Measurements from ENCODE around the gene ERF.

- TF ChIP-seq ZNF274 (IDR thresholded peaks at IDR 0.05; ENCODE audit: low read depth, low read length) (no peak), SUZ12 (IDR thresholded peaks at IDR 0.05; ENCODE audit: extremely low read depth, insufficient read depth, insufficient read length) (no peak), YY1 (IDR thresholded peaks at IDR 0.05; ENCODE audit: insufficient read depth, insufficient read length) (no peak)
These were observed 25.9 kb upstream of the ERF start for GRCh38 chr19:42280815-42281145.

Measured in NT2/D1 (cell line).